ENCODE measurements around the gene PACSIN2. TPM values are rescaled to one million over a fixed set of nuclear protein-coding genes. Genes with fewer than 3 reads are reported as not detected.

Gene PACSIN2
- total RNA-seq, 6 donors from 2014 or later, result 120 to 186 (median 151) TPM

DNA sequence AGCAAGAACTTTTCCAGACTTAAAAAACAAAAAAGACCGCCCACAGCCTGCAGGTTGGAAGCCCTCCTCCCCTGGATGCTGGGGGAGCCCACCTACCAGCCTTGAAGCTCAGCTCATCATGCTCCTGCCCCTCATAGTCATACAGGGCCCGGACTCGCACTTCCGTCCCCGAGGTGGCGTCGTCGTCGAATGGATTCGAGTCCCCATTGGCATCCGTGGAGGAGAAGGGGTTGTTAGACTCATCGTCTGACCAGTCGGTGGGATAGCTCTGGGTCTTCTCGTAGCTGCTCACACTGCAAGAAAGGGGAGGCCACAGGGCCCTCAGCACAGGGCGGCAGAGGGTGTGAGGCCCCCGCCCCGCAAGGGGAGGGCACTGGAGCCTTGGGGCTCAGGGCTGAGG is 138.9 kb downstream of the PACSIN2 start:
- 94 to 95% methylated on average over 11 to 17 of the region's 17 CpGs for WGBS, 2 donors
- H3K27me3 ChIP-seq, result no peaks in the 10 kb centered on the region
- no peak overlapping the region for H3K27ac ChIP-seq
- H3K36me3 ChIP-seq, result peaks cover 34 to 100% (median 89%) of the 10 kb centered on the region in 4 donors
- DNase-seq (no peak), ATAC-seq (ENCODE audit: low FRiP score in 2 of 2) (no peak)
- H3K4me1 ChIP-seq, result peaks cover 0 to 13% (median 4%) of the 10 kb centered on the region in 4 donors
- TF ChIP-seq EP300 (IDR thresholded peaks at IDR 0.05) (no peak), POLR2A (IDR thresholded peaks at IDR 0.05) (no peak), POLR2AphosphoS5 (IDR thresholded peaks at IDR 0.05) (no peak)
- TF ChIP-seq, protein P1, sequence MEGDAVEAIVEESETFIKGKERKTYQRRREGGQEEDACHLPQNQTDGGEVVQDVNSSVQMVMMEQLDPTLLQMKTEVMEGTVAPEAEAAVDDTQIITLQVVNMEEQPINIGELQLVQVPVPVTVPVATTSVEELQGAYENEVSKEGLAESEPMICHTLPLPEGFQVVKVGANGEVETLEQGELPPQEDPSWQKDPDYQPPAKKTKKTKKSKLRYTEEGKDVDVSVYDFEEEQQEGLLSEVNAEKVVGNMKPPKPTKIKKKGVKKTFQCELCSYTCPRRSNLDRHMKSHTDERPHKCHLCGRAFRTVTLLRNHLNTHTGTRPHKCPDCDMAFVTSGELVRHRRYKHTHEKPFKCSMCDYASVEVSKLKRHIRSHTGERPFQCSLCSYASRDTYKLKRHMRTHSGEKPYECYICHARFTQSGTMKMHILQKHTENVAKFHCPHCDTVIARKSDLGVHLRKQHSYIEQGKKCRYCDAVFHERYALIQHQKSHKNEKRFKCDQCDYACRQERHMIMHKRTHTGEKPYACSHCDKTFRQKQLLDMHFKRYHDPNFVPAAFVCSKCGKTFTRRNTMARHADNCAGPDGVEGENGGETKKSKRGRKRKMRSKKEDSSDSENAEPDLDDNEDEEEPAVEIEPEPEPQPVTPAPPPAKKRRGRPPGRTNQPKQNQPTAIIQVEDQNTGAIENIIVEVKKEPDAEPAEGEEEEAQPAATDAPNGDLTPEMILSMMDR (IDR thresholded peaks at IDR 0.05), result no peak
- H3K4me3 ChIP-seq, result no peak overlapping the region
- no peaks in the 10 kb centered on the region for H3K9me3 ChIP-seq

DNA sequence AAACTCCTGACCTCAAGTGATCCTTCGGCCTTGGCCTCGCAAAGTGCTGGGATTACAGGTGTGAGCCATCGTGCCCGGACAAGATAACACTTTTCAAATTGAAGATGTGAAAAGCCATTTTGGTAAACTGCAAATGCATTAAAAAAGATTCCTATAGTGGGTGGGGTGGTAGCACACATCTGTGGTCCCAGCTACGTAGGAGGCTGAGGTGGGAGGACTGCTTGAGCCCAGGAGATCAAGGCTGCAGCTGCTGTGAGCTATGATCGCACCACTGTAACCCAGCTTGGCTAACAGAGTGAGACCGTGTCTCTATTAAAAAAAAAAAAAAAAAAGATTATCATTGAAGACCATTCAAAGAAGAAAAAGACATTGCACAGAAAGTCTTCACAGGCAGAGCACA is 140.9 kb downstream of the PACSIN2 start:
- no peak for ATAC-seq (ENCODE audit: low FRiP score in 2 of 2)
- 99% methylated on average over 7 of the region's 7 CpGs for WGBS, 2 donors
- Histone ChIP-seq H3K36me3 (peaks cover 26 to 100% (median 81%) of the 10 kb centered on the region in 4 donors), H3K27me3 (no peaks in the 10 kb centered on the region), H3K4me1 (peaks cover 0 to 17% (median 8%) of the 10 kb centered on the region in 4 donors), H3K27ac (no peak overlapping the region), H3K4me3 (no peak overlapping the region), H3K9me3 (no peaks in the 10 kb centered on the region)
- TF ChIP-seq POLR2A (IDR thresholded peaks at IDR 0.05), result no peak
- TF ChIP-seq, protein P1 (IDR thresholded peaks at IDR 0.05), result no peak
- no peak for TF ChIP-seq EP300 (IDR thresholded peaks at IDR 0.05)
- TF ChIP-seq POLR2AphosphoS5 (IDR thresholded peaks at IDR 0.05), result no peak
- no peak for DNase-seq

DNA sequence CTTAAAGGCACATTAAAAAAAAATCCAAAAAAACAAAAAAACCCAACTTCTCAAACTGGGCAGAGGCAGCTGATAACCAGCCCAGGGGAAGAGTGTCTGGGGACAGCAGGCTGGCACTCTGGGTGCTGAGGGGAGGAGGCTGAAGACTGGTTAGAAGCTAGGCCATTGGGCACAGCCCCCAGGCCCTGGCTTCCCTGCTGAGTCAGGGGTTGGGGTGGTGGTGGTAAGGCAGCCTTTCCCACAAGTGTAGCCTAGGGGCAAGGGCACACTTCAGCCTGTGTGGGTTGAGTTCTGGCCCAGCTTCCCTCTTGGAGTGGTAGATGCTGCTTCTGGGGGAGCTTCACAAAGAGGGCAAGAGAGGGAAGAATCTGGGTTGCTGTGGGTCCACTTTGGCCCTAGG is 141.6 kb downstream of the PACSIN2 start:
- Histone ChIP-seq H3K27me3 (no peaks in the 10 kb centered on the region), H3K9me3 (no peaks in the 10 kb centered on the region), H3K36me3 (peaks cover 19 to 96% (median 76%) of the 10 kb centered on the region in 4 donors), H3K4me3 (no peak overlapping the region), H3K4me1 (peaks cover 0 to 21% (median 14%) of the 10 kb centered on the region in 4 donors), H3K27ac (no peak overlapping the region)
- no peak for TF ChIP-seq POLR2AphosphoS5 (IDR thresholded peaks at IDR 0.05)
- TF ChIP-seq, protein P1 (IDR thresholded peaks at IDR 0.05), result no peak
- TF ChIP-seq POLR2A (IDR thresholded peaks at IDR 0.05), result no peak
- no peak for TF ChIP-seq EP300 (IDR thresholded peaks at IDR 0.05)
- ATAC-seq (ENCODE audit: low FRiP score in 2 of 2), result no peak
- no peak for DNase-seq

DNA sequence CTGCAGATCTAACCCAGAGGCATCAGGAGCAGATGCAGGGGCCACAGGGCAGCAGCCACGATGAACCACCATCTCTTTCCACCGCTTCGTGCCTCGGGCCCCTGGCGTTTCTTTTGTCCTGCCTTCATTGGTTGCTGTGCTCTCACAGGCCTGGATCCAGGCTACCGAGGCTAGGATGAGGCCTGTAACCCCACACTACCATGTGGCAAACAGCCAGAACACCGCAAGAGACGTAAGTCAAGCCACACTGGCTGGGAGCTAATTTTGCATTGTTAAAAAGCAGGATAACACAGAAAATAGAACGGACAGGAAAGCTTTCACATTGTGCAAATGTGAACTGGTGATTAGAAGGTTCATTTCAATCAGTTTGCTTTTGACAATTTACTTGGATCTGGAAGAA is 142.1 kb downstream of the PACSIN2 start:
- H3K4me3 ChIP-seq, result no peak overlapping the region
- H3K27me3 ChIP-seq, result no peaks in the 10 kb centered on the region
- H3K9me3 ChIP-seq, result no peaks in the 10 kb centered on the region
- 88 to 90% methylated on average over 9 of the region's 9 CpGs for WGBS, 2 donors
- peaks cover 0 to 20% (median 12%) of the 10 kb centered on the region in 4 donors for H3K4me1 ChIP-seq
- H3K27ac ChIP-seq, result no peak overlapping the region
- ATAC-seq (ENCODE audit: low FRiP score in 2 of 2), result no peak
- no peak for DNase-seq
- H3K36me3 ChIP-seq, result peaks cover 18 to 90% (median 71%) of the 10 kb centered on the region in 4 donors
- TF ChIP-seq POLR2A (IDR thresholded peaks at IDR 0.05), result no peak
- no peak for TF ChIP-seq EP300 (IDR thresholded peaks at IDR 0.05)
- TF ChIP-seq, protein P1 (IDR thresholded peaks at IDR 0.05), result no peak
- TF ChIP-seq POLR2AphosphoS5 (IDR thresholded peaks at IDR 0.05), result no peak
